Lung (tissue), 12 donors: ENCODE measurements around the gene DUSP7. TPM values are rescaled to one million over a fixed set of nuclear protein-coding genes. Genes with fewer than 3 reads are reported as not detected.

Experiments used
- ATAC-seq: fragments of 200-7000 bp; cut with Tn5 transposase; one replicate; pipeline ENCODE4 v1.9.1; 2020; ENCODE audit warnings: moderate number of reproducible peaks; ENCODE audit not compliant: insufficient read depth, low FRiP score
- DNase-seq, 3 donors: peaks; one replicate each; pipeline ENCODE4 v3.0.0-alpha.2; 2013 to 2017
- H3K27ac ChIP-seq, 2 donors: one replicate each; pipeline ENCODE4 v1.5.1; 2013; ENCODE audit warnings: mild to moderate bottlenecking in 2 of 2, moderate library complexity in 2 of 2, control low read depth in 1 of 2, inconsistent platforms in 1 of 2, low read depth in 1 of 2, low read length in 1 of 2
- H3K27me3 ChIP-seq, 3 donors: one replicate each; pipeline ENCODE4 v1.5.1; 2013; ENCODE audit warnings: low read length in 2 of 3; ENCODE audit not compliant: control insufficient read depth in 3 of 3, insufficient read depth in 3 of 3
- H3K36me3 ChIP-seq, 4 donors: one replicate each; pipeline ENCODE4 v1.5.1; 2013; ENCODE audit warnings: low read length in 4 of 4, mild to moderate bottlenecking in 1 of 4, moderate library complexity in 1 of 4; ENCODE audit not compliant: control insufficient read depth in 4 of 4, insufficient read depth in 4 of 4
- H3K4me1 ChIP-seq, 5 donors: one replicate each; pipeline ENCODE4 v1.5.1; 2013; ENCODE audit warnings: low read length in 5 of 5, mild to moderate bottlenecking in 2 of 5, moderate library complexity in 1 of 5; ENCODE audit not compliant: control insufficient read depth in 5 of 5, insufficient read depth in 5 of 5
- H3K4me3 ChIP-seq: one replicate; pipeline ENCODE4 v1.5.1; 2013; ENCODE audit warnings: mild to moderate bottlenecking, control low read depth, moderate library complexity
- H3K9ac ChIP-seq, 2 donors: one replicate each; pipeline ENCODE4 v1.5.1; 2013; ENCODE audit warnings: low read length in 2 of 2, control low read depth in 1 of 2; ENCODE audit not compliant: insufficient read depth in 1 of 2
- H3K9me3 ChIP-seq, 4 donors: one replicate each; pipeline ENCODE4 v1.5.1; 2013; ENCODE audit warnings: low read length in 3 of 4, mild to moderate bottlenecking in 1 of 4, moderate library complexity in 1 of 4; ENCODE audit not compliant: control insufficient read depth in 4 of 4, insufficient read depth in 3 of 4
- CTCF ChIP-seq: IDR thresholded peaks from 2 replicates; pipeline ENCODE4 v1.5.1; 2012; ENCODE audit warnings: mild to moderate bottlenecking; ENCODE audit errors: control extremely low read depth, extremely low read depth
- WGBS, 2 donors: extraction: QIAGEN DNeasy Blood & Tissue Kit; methylation state at CpG; one replicate each; pipeline ENCODE4 v1.1.7; 2013; 5-methylcytosine and 5-hydroxymethylcytosine counted together
- polyA plus RNA-seq, 2 donors: library from polyadenylated mRNA; stranded (reverse); fragments of 200-250 nt; gene quantifications; one replicate each; pipeline ENCODE4 v1.2.1, GENCODE V29; 2013
- total RNA-seq, 2 donors: library from RNA; depleted of rRNA in 1 of 2; stranded (reverse); fragments of >200 nt in 1 of 2; gene quantifications; one replicate each; pipeline ENCODE4 v1.2.1, GENCODE V29; 2014 to 2021
- donor health status: control.
- donor health status: control.
- donor health status: Bipolar disorder and iron deficiency.
- donor health status: healthy.
- donor health status: DM: yes; HTN: yes; CAD: no.

Gene DUSP7
- total and polyA plus RNA-seq, 4 donors = 10.2 to 36.2 (median 20.9) TPM

DNA sequence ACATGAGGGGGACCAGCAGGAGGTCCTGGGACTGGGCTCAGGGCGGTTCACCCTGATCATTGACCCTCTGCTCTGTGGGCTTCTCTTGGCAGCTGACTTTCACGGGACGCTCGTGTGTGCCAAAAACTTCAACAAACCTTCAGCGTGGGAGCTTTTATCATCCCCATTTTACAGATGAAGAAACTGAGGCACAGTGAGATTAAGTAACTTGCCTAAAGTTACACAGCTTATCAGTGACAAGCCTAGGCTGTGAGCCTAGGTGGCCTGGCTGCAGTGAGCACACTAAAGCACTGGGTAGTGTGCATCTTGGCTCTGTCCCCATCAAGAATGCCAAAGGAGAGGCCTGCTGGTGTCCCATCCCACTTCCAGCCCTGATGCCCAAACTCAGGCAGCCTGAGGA, 23.6 kb upstream of the DUSP7 start:
- no peak overlapping the region for H3K27ac ChIP-seq
- TF ChIP-seq CTCF = no peak
- peaks cover 0 to 17% (median 17%) of the 10 kb centered on the region in 5 donors for H3K4me1 ChIP-seq
- no peaks in the 10 kb centered on the region for H3K27me3 ChIP-seq
- no peaks in the 10 kb centered on the region for H3K36me3 ChIP-seq
- no peaks in the 10 kb centered on the region for H3K9me3 ChIP-seq
- no peak overlapping the region for H3K9ac ChIP-seq
- no peak for DNase-seq
- no peak for ATAC-seq
- 95 to 100% methylated on average over 5 of the region's 5 CpGs for WGBS, 2 donors
- H3K4me3 ChIP-seq = no peak overlapping the region

- Histone ChIP-seq H3K4me3 (no peak overlapping the region), H3K4me1 (peaks cover 0 to 17% (median 17%) of the 10 kb centered on the region in 5 donors), H3K9ac (no peak overlapping the region), H3K36me3 (no peaks in the 10 kb centered on the region), H3K27me3 (no peaks in the 10 kb centered on the region), H3K9me3 (no peaks in the 10 kb centered on the region), H3K27ac (no peak overlapping the region)
- WGBS, 2 donors = 95% methylated on average over 19 of the region's 19 CpGs
- ATAC-seq = no peak
- TF ChIP-seq CTCF = no peak
- no peak for DNase-seq
These were observed 22.6 kb upstream of the DUSP7 start for GRCh38 chr3:52078781-52079560.

GRCh38 chr3:52077925-52078324, 21.6 kb upstream of the DUSP7 start:
- TF ChIP-seq CTCF = no peak
- H3K4me1 ChIP-seq = peaks cover 0 to 17% (median 17%) of the 10 kb centered on the region in 5 donors
- no peaks in the 10 kb centered on the region for H3K36me3 ChIP-seq
- H3K4me3 ChIP-seq = no peak overlapping the region
- DNase-seq (peak; percentile 60 to 79 (median 64)), ATAC-seq (no peak)
- peak overlapping the region in 1 of 2 donors; percentile 53 for H3K27ac ChIP-seq
- no peaks in the 10 kb centered on the region for H3K9me3 ChIP-seq
- 23 to 39% methylated on average over 3 of the region's 3 CpGs for WGBS, 2 donors
- peak overlapping the region in 1 of 2 donors; percentile 53 for H3K9ac ChIP-seq
- no peaks in the 10 kb centered on the region for H3K27me3 ChIP-seq
